GM21717 (cell line): ENCODE measurements around the gene GSTA4.
A peak's percentile ranks its signal among the peaks of the same experiment; 100 is the strongest.
"Not testable (repeated sequence)": the region's sequence is repeated elsewhere in the genome, so short reads cannot be mapped to it uniquely, and the experiment has no call there.

Source experiments
- ATAC-seq: cut with Tn5 transposase; IDR thresholded peaks from one replicate; pipeline ENCODE4 v1.9.1; 2021; ENCODE audit warnings: mild to moderate bottlenecking, moderate library complexity; ENCODE audit not compliant: unreplicated experiment

GSTA4 gene

DNA sequence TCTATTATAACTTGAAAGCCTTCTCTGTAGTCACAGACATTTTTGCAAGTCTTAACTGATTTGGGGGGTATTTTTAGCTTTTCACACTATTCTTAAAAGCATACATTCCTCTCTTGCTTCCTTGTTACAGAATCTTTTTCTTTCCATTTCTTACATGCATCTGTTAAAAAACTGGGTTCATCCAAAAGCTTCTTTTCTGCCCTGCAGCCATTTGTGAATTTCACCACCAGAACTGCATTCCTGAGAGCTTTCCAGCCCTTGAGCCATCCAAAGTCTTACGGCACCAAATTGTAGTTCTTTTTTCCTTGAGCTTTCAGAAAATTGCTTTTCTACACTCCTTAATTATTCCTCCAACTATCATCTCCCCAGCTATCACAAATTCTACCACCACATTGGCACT lies 19.7 kb upstream of the GSTA4 start:
- ATAC-seq: no peak

DNA sequence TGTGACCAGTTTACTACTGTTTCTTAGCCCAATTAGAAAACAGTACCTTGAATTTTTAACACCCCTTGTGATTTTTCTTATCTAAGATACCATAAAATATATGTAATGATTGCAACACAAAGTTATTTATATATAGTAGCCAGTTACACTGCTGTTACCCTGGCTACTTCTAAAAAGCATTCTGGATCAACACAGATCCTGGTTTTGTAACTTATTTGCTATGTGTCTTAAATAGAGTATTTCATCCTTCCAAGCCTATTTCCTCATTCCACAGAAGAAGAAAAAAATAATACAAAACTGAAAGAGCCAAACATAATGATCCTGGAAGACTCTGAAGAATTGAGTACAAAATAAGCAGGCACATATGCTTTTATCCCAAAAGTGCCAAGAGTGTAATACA lies 19.0 kb upstream of the GSTA4 start:
- no peak for ATAC-seq

DNA sequence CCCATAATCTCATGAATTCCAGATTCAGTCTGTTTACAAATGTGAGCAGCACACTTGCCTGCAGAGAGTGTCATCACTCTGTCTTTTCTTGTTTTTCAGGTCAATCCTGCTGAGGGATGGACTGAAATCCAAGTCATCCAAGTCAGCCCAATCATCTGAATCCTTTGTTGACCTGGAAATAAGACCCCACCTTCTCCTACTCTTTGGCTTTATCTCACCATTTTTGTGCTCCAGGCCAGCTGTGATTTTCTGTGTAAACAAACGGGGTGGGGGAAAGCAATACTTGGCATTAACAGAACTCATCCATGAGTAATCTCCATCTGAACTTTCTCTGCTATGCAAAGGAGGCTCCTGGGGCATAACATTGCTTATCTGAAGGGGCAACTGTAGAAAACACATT lies 16.9 kb upstream of the GSTA4 start:
- ATAC-seq: no peak

DNA sequence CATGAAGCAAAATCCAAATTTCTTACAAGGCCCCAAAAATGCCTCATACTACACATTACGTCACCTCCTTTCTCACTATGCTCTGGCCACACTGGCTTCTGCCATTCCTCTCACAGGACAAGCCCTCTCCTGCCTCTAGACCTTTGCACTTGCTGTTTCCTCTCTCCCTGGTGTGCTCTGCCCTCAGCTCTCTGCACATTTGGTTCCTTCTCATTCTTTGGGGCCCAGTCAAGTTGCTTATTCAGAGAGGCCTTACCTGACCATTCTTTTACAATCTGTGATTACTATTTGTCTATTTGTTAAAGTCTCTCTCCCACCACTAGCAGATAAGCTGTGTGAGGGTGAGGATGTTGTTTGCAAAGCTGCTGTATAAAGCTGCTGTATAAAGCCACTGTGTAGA lies 15.4 kb upstream of the GSTA4 start:
- no peak for ATAC-seq

GRCh38 chr6:53009511-53009910 lies 14.4 kb upstream of the GSTA4 start:
- no peak for ATAC-seq

DNA sequence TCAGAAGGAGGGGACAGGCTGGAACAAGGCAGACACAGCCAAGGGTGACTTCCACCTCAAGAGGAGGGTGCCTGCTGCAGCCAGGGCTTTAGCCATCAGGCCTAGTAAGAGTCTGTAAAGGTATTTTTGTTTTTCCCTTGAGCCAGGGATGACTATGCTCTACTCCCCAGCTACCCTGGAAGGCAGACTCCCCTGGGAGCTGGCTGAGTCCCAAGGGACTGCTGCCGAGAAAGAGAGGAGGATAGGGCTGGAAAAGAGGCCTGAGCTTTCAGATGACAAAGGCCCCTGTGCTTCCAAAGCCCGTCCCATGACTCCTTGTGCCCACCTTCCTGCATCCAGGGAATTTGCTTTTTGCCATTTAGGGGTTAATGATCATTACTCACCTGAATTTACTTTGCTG lies 14.0 kb upstream of the GSTA4 start:
- ATAC-seq: no peak

GRCh38 chr6:53008192-53008687 lies 13.2 kb upstream of the GSTA4 start:
- ATAC-seq: not testable (repeated sequence)

DNA sequence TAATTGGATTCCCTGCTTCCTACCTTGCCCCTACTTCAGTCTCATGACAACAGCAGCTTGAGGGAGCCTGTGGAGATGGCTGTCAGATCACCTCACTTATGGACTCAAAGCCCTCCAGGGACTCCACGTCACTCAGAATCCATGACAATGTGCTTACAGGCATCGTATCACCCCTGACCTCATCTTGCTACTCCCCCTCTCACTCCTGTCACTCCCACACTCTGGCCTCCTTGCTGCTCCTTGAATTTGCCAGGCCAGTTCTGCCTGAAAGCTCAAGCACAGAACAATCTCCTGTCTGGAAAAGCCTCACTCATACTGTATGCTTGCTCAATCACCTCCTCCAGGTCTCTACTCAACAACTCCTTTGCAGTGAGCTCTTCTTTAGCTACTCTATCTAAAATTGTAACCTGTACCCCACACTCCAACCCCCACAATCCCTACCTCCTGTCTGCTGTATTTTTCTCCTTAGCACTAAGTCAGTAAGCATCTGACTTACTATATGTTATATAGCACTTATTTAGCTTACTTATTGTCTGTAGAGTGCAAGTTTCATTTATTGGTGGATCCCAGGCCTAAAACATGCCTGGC lies 10.7 kb upstream of the GSTA4 start:
- no peak for ATAC-seq

- no peak for ATAC-seq
Measured at GRCh38 chr6:52999456-52999855, 4.4 kb upstream of the GSTA4 start.

DNA sequence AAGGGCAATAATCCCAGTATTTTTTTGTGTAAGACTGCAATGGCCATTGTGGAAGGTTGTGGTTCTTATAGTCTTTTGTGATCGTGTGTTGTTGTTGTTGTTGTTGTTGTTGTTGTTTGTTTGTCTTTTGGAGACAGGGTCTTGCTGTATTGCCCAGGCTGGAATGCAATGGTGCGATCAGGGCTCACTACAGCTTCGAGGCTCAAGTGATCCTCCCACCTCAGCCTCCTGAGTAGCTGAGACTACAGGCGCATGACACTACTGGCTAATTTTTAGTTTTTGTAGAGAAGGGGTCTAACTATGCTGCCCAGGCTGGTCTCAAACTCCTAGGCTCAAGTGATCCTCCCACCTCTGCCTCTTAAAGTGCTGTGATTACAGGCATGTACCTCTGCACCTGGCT lies 3.5 kb upstream of the GSTA4 start:
- ATAC-seq: no peak

DNA sequence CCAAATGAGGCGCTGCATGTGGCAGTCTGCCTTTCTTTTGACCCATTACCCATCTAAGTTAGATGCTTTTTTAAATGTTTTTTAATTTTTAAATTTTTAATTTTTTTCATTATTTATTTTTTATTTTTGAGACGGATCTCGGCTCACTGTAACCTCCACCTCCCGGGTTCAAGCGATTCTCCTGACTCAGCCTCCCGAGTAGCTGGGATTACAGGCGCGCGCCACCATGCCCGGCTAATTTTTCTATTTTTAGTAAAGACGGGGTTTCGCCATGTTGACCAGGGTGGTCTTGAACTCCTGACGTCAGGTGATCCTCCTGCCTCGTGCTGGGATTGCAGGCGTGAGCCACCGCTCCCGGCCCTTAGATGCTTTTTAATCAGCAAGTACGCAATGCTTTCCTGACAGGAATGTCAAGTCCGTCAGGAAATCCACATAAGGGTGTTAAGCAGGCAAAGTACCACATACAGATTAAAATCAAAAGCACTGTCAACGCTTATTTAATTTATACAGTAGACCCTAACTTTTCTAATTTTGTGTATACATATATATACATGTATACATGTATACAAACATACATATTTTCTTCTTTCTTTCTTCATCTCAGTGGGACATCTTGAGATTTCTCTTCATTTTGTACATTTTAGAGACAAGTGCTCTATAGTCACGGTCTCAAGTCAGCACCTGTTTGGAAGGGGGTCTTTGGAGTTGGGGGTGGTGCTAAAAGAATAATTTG lies 995 bp upstream of the GSTA4 start:
- no peak for ATAC-seq

- ATAC-seq: peak; percentile 32
Measured at GRCh38 chr6:52994839-52995088, 320 bp downstream of the GSTA4 start.

DNA sequence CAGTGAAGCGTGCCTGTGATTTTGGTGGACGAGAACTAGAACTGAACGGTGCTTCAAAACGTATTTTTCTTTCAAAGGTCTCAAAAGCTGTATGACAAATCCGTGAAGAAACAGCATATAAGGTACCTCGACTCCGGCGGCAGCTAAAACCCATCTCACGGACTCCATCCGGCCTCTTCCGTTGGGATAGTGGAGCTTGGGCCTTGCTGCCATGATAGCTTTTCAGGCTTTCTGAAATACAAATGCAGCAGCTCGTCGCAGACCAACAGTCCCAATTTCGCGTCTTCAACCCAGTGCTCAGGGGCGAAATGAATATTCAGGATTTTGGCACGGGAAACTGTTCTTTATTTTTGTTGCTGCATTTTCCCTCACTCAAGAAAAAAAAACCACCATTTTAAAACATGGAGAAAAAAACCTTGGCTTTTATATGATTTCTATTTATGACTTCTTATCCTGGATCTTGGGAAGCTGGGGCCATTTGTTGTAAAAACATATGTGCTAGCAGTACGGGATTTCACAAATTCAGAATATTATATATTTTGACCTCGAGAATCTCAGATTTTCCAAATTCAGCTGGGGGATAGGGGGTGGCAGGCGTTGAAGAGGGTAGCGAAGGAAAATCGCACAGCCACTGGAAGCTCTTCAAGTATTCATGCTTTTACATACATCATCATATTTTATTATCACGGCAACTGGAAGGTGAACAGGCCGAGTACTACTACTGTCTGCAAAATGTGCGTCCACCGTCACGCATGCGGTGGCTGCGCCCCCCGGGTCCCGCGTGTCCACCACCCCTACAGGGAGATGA lies 849 bp downstream of the GSTA4 start:
- no peak for ATAC-seq

- no peak for ATAC-seq
Measured at GRCh38 chr6:52992980-52993920, 1.8 kb downstream of the GSTA4 start.

DNA sequence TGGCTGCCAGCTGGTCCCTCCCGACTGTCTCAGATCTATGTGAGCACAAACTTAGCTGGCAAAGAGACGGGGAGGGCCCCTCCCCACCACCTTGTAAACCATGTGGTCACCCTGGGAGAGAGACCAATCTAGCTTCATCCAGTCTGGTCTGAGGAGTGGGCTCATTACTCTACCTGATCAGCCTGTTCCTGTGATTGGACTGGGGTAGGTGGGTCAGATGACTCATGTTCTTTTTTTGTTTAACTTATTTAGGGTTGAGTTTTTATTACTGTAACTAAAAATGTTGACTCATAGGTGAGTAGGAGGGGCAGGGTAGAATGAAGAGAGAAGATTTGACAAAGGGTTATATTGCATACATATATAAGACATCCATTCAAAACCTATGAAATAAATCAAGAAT lies 4.7 kb downstream of the GSTA4 start:
- ATAC-seq: no peak

DNA sequence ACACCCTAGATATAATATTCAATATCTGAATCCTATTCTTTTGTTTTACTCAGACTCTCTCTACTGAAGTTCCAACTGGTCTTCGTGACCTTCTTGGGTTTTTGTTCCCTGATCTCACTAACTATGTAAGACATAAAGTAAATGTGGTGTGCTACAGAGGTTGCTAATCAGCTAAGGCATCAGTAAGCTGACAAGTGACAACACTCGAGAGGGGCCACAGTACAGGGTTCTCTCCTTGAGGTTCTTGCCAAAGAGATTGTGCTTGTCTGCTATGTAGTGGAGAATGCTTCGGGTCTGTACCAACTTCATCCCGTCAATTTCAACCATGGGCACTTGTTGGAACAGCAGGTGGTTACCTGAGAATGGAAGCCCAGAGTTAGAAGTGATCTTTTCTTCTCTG lies 9.9 kb downstream of the GSTA4 start:
- ATAC-seq: no peak

DNA sequence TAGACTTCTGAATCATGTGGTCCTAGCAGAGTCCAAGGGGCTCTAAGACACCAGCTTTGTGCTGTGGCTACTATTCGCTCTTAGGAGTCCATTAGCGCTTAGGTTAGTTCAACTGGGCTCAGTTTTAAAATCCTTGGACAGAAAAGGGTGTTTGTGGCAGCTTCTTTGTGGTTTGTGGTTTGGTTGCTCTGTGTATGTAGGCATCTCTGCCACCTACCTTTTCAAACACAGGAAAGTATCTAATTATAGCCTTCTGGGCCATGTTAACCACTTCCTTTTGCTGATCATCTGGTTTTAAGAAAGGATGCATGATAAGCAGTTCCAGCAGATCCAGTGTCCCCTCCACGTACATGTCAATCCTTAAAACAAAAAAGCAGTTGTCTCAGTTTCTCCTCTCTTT lies 10.8 kb downstream of the GSTA4 start:
- ATAC-seq: peak; percentile 79

GRCh38 chr6:52983159-52983848 lies 11.8 kb downstream of the GSTA4 start:
- ATAC-seq: no peak

- no peak for ATAC-seq
Measured at GRCh38 chr6:52982680-52983079, 12.4 kb downstream of the GSTA4 start.

- no peak for ATAC-seq
Measured at GRCh38 chr6:52981222-52981900, 13.7 kb downstream of the GSTA4 start.
